Tibial artery (tissue), 4 donors: Measurements from ENCODE around the gene MIPOL1.

ENCODE experiments used
- DNase-seq, 2 donors: peaks; one replicate each; pipeline ENCODE4 v3.0.0-alpha.2; 2019
- H3K27ac ChIP-seq, 2 donors: fragments of 200-600 bp; sonication (generic) in 1 of 2; 1 replicate in 1 of 2; 2 replicates in 1 of 2; pipeline ENCODE4 v1.5.1; 2018 to 2019; ENCODE audit warnings: mild to moderate bottlenecking in 1 of 2
- H3K27me3 ChIP-seq, 2 donors: fragments of 200-600 bp; sonication (generic) in 1 of 2; one replicate each; pipeline versions ENCODE4 v1.5.1 to v1.6.0; 2016 to 2019
- H3K36me3 ChIP-seq, 3 donors: fragments of 200-600 bp; sonication (generic) in 2 of 3; one replicate each; pipeline ENCODE4 v1.5.1; 2016 to 2019; ENCODE audit warnings: mild to moderate bottlenecking in 2 of 3
- H3K4me1 ChIP-seq, 4 donors: fragments of 200-600 bp; sonication (generic) in 2 of 4; 1 replicate in 3 of 4; 2 replicates in 1 of 4; pipeline ENCODE4 v1.5.1; 2016 to 2019
- H3K4me3 ChIP-seq, 2 donors: fragments of 200-600 bp; sonication (generic) in 1 of 2; 1 replicate in 1 of 2; 2 replicates in 1 of 2; pipeline ENCODE4 v1.5.1; 2018 to 2019; ENCODE audit warnings: mild to moderate bottlenecking in 2 of 2
- H3K9me3 ChIP-seq, 3 donors: fragments of 200-600 bp; sonication (generic) in 1 of 3; one replicate each; pipeline ENCODE4 v1.5.1; 2016 to 2019
- CTCF ChIP-seq, 2 experiments: fragments of 200-600 bp in 1 of 2; fragments of 450-650 bp in 1 of 2; IDR thresholded peaks; one replicate each; pipeline ENCODE4 v1.5.1; 2017 to 2019; ENCODE audit warnings: antibody characterized with exemption in 2 of 2, mild to moderate bottlenecking in 1 of 2, moderate library complexity in 1 of 2
- intact Hi-C: fragments of 100-400 bp; cut with DNase I; formaldehyde crosslinking; loops from one replicate; pipeline ENCODE4 v1.15.0; 2023; ENCODE audit warnings: low total_unique reads

MIPOL1 gene

GRCh38 chr14:37600880-37601741, 403.4 kb downstream of the MIPOL1 start:
- Histone ChIP-seq H3K4me1 (peaks cover 0 to 27% (median 18%) of the 10 kb centered on the region in 4 donors), H3K36me3 (no peaks in the 10 kb centered on the region), H3K9me3 (no peaks in the 10 kb centered on the region), H3K4me3 (no peak overlapping the region), H3K27ac (no peak overlapping the region), H3K27me3 (peaks cover 16 to 86% of the 10 kb centered on the region in 2 donors)
- DNase-seq = no peak
- intact Hi-C loops = no loop called here
- TF ChIP-seq CTCF (IDR thresholded peaks at IDR 0.05) = no peak

GRCh38 chr14:37601865-37602264, 404.1 kb downstream of the MIPOL1 start:
- intact Hi-C loops = no loop called here
- TF ChIP-seq CTCF (IDR thresholded peaks at IDR 0.05) = no peak
- Histone ChIP-seq H3K4me3 (no peak overlapping the region), H3K4me1 (peaks cover 0 to 25% (median 16%) of the 10 kb centered on the region in 4 donors), H3K27ac (no peak overlapping the region), H3K36me3 (no peaks in the 10 kb centered on the region), H3K27me3 (peaks cover 13 to 78% of the 10 kb centered on the region in 2 donors), H3K9me3 (no peaks in the 10 kb centered on the region)
- no peak for DNase-seq
